A375 (cell line): ENCODE data around the gene ERICH6. TPM values are rescaled to one million over a fixed set of nuclear protein-coding genes. Genes with fewer than 3 reads are reported as not detected.

Experiments used
- total RNA-seq: library from RNA; depleted of rRNA; stranded (reverse); fragments of >200 nt; shearing (Covaris generic); gene quantifications from 2 replicates; pipeline ENCODE4 v1.2.3, GENCODE V29; 2014; rRNA removed

The ERICH6 gene
- total RNA-seq, result not detected in 2 replicates

DNA sequence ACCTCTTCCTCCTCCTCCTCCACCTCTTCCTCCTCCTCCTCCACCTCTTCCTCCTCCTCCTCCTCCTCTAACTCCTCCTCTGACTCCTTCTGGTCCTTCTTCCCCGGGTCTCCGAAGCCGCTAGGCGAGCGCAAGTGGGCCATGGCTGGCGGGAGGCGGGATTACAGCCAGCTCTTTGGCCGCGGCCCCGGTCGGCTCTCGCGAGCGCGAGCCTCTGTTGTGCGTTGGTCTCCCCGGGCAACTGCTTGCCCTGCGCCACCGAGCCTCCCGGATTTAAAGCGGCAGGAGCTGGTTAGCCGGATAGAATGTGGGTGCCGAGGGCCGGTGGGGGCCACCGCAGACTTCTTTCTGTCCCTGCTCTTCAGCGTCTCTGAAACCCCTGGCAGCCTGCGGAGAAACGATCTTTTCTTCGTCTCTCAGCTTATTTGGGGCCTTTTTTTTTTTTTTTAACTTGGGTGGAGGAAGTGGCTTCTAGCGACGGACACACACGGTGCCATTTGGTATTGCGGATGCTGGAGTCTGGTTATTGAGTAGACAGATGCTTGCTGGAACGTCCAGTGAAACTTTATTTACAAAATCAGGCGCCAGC lies at the start of gene ERICH6:
Gene ERICH6, minus strand, starts transcription at position 165 of the 589 bp plus-strand sequence. Its CDS starts 22 bp downstream, at position 143.

Other genes starting within 250 kb of the ERICH6 start
- gene SERP1, start 157.4 kb downstream of the ERICH6 start, total RNA-seq, result 359 and 416 TPM in 2 replicates
- 164 and 193 TPM in 2 replicates for gene EIF2A, start 157.1 kb downstream of the ERICH6 start, total RNA-seq
- gene SELENOT, start 100.6 kb downstream of the ERICH6 start, total RNA-seq, result 32.1 and 39.8 TPM in 2 replicates
- gene SIAH2, start 59.2 kb upstream of the ERICH6 start, total RNA-seq, result 21.4 and 47.8 TPM in 2 replicates
- not detected in 2 replicates for gene MINDY4B, start 201.5 kb upstream of the ERICH6 start, total RNA-seq